HG03095 (cell line): ENCODE measurements around the gene NFKB1.
"Not testable (repeated sequence)": the region's sequence is repeated elsewhere in the genome, so short reads cannot be mapped to it uniquely, and the experiment has no call there.

ENCODE experiments used
- ATAC-seq: cut with Tn5 transposase; IDR thresholded peaks from one replicate; pipeline ENCODE4 v1.9.1; 2021; ENCODE audit warnings: moderate library complexity; ENCODE audit not compliant: unreplicated experiment

The NFKB1 gene

DNA sequence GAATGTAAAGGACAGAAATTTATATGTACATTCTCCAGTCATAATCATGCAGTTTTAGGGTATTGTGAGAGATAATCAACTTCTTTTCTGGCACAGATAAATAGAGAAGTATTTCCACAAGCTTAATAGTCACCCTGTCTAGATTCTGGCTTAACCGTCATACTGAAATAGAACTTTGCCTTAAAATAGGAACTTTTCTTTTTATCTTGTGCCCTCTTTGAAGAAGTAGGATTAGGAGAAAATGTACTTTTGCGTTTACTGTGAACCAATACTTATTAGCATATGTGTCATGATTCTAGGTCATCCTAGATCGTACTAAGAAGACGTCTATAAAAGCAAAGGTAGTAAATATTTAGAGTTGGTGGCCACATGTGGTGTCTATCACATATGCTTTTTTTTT is 95.4 kb downstream of the NFKB1 start:
- ATAC-seq, result no peak

DNA sequence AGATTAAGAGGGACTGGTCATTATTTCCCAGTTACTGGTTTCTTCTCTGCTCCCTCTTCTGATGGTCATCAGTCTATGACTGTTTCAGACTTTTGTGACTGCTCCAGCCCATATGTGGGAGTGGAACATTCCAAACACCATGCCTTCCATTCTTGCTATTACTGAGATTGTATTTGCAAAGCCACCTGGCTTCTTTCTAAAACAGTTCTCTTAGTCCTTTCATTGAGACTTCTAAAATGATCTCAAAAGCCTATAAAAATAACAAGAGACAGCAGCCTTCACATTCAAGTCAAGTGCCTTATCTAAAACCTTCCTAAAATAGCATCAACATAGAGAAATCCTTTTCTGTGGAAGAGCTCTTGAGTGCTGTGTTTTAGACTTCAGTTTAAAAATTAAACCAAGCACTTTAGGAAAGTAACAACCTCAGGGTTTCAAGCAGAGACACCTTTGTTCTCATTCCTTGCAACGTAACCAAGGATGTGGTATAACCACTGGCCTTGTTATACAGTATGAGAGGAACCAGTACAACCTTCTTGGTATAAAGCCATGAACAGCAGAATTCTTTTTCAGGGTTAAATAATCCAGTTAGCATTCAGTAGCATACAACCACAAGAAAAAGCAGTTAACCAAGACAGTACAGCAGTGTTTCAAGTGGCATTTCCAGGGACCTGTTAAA is 97.1 kb downstream of the NFKB1 start:
- ATAC-seq, result peak; percentile 63

- peak; percentile 48 for ATAC-seq
Measured at GRCh38 chr4:102598762-102599374, 97.7 kb downstream of the NFKB1 start.

DNA sequence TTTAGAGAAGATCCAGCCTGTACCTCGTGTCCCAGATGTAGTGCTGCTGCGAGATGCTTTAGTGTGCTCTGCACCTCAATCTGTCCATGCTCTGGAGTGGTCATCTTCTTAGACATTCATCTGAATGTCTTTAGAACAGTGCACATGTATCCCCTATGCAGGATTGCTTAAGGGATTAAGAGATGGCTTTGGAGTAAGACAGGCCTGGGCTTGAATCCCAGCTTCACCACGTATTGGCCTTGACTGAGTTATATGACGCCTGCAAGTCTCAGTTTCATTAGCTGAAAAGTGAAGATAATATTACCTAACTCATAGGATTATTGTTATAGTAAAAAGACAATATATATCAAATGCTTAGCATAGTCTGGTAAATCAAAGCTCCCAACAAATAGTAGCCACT is 98.3 kb downstream of the NFKB1 start:
- ATAC-seq, result peak; percentile 14

- no peak for ATAC-seq
Measured at GRCh38 chr4:102599886-102600285, 98.7 kb downstream of the NFKB1 start.

GRCh38 chr4:102600689-102601088 is 99.5 kb downstream of the NFKB1 start:
- no peak for ATAC-seq

GRCh38 chr4:102601586-102602227 is 100.5 kb downstream of the NFKB1 start:
- ATAC-seq, result no peak

GRCh38 chr4:102604222-102604940 is 103.2 kb downstream of the NFKB1 start:
- ATAC-seq, result no peak

DNA sequence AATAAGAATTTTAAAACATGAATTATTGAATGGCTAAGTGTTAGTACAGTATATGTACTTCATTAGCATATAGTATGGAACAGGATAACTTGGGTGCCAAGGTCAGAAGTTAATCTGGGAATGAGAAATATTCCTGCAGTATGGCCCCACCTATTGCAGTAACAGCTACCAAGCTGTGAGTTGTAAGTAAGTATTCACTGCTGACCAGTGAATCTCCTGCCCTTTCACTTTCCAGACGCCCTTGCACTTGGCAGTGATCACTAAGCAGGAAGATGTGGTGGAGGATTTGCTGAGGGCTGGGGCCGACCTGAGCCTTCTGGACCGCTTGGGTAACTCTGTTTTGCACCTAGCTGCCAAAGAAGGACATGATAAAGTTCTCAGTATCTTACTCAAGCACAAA is 105.1 kb downstream of the NFKB1 start:
- ATAC-seq, result no peak

DNA sequence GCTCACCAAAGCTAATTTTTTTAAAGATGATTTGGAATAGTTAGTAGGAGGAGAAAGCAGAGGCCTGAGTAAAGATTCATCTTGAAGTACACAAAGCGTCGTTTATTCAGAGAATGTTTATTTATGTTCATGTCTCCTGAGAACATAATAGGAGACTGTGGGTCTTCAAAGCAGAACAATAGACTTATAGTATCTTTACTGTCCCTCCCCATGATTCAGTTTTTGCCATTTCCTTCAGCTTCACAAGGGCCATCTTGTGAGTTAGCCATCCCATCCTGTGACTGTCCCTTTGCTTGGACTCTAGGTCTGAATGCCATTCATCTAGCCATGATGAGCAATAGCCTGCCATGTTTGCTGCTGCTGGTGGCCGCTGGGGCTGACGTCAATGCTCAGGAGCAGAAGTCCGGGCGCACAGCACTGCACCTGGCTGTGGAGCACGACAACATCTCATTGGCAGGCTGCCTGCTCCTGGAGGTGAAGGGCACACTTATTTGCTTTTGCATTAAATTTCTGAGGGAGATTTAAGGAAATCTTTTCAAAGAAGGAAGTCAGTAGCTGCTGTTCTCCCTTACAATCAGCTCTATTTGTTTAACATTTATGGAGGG is 105.8 kb downstream of the NFKB1 start:
- ATAC-seq, result no peak

DNA sequence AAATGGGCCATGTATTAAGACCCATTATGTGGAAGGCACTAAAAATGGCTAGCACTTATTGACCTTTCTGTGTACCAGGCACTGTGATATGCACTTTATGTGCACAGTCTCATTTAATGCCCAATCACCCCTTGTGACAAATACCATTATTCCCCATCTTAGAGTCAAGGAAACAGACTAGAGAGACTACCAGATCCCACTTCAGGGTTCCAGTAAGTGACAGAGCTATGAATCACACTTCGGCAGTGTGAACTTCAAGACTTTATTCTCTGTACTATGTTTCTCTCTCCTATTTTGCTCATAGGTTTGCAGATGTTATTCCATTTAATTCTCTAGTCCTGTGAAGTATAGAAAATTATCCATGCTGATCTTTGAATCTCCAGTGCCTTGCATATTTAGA is 107.0 kb downstream of the NFKB1 start:
- ATAC-seq, result no peak

DNA sequence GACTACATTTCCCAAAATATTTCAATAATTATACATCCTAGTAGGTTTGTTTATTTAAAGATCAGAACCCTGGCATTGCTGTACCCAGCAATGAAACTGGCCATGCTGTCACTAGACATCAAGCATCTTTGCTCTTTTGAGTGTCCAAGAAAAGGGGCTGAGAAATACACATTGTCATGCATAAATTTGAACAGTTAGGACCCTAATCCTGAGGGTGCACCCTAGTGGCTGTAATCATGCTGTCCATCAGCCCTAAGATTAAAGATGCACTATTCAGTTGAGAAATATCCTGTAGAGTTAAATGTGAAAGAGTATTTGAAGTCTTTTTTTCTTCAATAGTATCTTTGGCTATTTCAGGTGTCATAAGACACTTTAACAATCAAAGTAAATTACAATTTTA is 108.8 kb downstream of the NFKB1 start:
- no peak for ATAC-seq

- no peak for ATAC-seq
Measured at GRCh38 chr4:102610476-102610875, 109.3 kb downstream of the NFKB1 start.

DNA sequence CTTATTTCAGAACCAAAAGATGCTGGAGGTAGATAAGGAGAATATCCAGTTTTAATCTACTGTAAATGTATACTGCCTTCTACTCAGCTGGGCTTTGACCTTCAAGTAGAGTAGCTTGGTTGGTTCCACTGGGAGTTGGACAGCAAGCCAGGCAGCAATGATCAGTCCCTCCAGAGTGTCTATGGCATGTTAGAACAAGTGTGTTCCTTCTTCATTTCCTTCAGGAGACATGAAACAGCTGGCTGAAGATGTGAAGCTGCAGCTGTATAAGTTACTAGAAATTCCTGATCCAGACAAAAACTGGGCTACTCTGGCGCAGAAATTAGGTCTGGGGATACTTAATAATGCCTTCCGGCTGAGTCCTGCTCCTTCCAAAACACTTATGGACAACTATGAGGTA is 111.1 kb downstream of the NFKB1 start:
- no peak for ATAC-seq

- no peak for ATAC-seq
Measured at GRCh38 chr4:102612824-102613366, 111.7 kb downstream of the NFKB1 start.

- no peak for ATAC-seq
Measured at GRCh38 chr4:102614801-102615200, 113.6 kb downstream of the NFKB1 start.

GRCh38 chr4:102616636-102617035 is 115.5 kb downstream of the NFKB1 start:
- ATAC-seq, result no peak

DNA sequence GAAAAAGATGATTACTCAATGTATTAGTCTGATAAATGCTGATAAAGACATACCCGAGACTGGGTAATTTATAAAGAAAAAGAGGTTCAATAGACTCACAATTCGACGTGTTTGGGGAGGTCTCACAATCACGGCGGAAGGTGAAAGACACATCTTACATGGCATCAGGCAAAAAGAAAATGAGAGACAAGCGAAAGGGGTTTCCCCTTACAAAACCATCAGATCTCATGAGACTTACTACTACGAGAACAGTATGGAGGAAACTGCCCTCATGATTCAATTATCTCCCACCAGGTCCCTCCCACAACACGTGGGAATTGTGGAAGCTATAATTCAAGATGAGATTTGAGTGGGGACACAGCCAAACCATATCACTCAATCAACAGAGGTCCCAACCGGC is 117.9 kb downstream of the NFKB1 start:
- not testable (repeated sequence) for ATAC-seq

GRCh38 chr4:102619776-102620631 is 118.8 kb downstream of the NFKB1 start:
- ATAC-seq, result not testable (repeated sequence)
